A673 (cell line): ENCODE data around the gene PHLDA3. TPM values are rescaled to one million over a fixed set of nuclear protein-coding genes. Genes with fewer than 3 reads are reported as not detected.

ENCODE experiments used
- Bru-seq: library from RNA; stranded (reverse); fragments of 400-500 nt; gene quantifications from one replicate; lab custom pipeline; 2021; lab: Mats Ljungman, UMichigan
- BruChase-seq, 2 experiments: library from RNA; stranded (reverse); fragments of 400-500 nt; gene quantifications; one replicate each; lab custom pipeline; 2021; lab: Mats Ljungman, UMichigan
- BruUV-seq: library from RNA; stranded (reverse); fragments of 400-500 nt; replicated peaks from 2 replicates; lab custom pipeline; 2021; lab: Mats Ljungman, UMichigan
- CTCF ChIA-PET: fragments of 300-600 bp; sonication (Branson Sonifier 250); formaldehyde crosslinking; loops from one replicate; lab custom pipeline; 2022; ENCODE audit warnings: antibody characterized with exemption; lab: Charles Lee
- POLR2A ChIA-PET: fragments of 300-600 bp; sonication (Branson Sonifier 250); formaldehyde crosslinking; loops from one replicate; lab custom pipeline; 2022; ENCODE audit warnings: antibody characterized with exemption; ENCODE audit not compliant: low non-redundant PET; lab: Charles Lee
- DNase-seq: peaks from one replicate; pipeline ENCODE4 v3.0.0-alpha.2; 2015; ENCODE audit warnings: low spot score
- H3K27ac ChIP-seq: fragments of 200-600 bp; sonication (generic); 2 replicates; pipeline ENCODE4 v1.5.1; 2016; ENCODE audit warnings: mixed run types, low read depth, mild to moderate bottlenecking, mixed read lengths, antibody characterized with exemption, low read length; ENCODE audit not compliant: poor library complexity, severe bottlenecking
- H3K27me3 ChIP-seq: fragments of 200-600 bp; sonication (generic); replicated peaks from 2 replicates; pipeline ENCODE4 v1.6.1; 2017; ENCODE audit warnings: mixed run types, low read depth, mild to moderate bottlenecking, mixed read lengths, antibody characterized with exemption, low read length; ENCODE audit not compliant: insufficient read depth, poor library complexity
- H3K36me3 ChIP-seq: fragments of 200-600 bp; sonication (generic); 2 replicates; pipeline ENCODE4 v1.6.1; 2016; ENCODE audit warnings: mixed run types, mild to moderate bottlenecking, mixed read lengths, antibody characterized with exemption, low read length; ENCODE audit not compliant: insufficient read depth, poor library complexity, severe bottlenecking
- H3K4me1 ChIP-seq: fragments of 200-600 bp; sonication (generic); 2 replicates; pipeline ENCODE4 v1.6.1; 2017; ENCODE audit warnings: mixed run types, mild to moderate bottlenecking, mixed read lengths, antibody characterized with exemption, low read length; ENCODE audit not compliant: insufficient read depth, poor library complexity, severe bottlenecking
- H3K4me3 ChIP-seq: fragments of 200-600 bp; sonication (generic); 2 replicates; pipeline ENCODE4 v1.5.1; 2016; ENCODE audit warnings: low read depth, mixed run types, mild to moderate bottlenecking, mixed read lengths, low read length; ENCODE audit not compliant: poor library complexity, severe bottlenecking
- H3K9me3 ChIP-seq: fragments of 200-600 bp; sonication (generic); 2 replicates; pipeline ENCODE4 v1.6.1; 2016; ENCODE audit warnings: mixed run types, low read depth, mild to moderate bottlenecking, mixed read lengths, antibody characterized with exemption, low read length; ENCODE audit not compliant: poor library complexity, severe bottlenecking
- CTCF ChIP-seq: fragments of 300-800, 200-600 bp; sonication (generic); conservative IDR thresholded peaks from 2 replicates; pipeline ENCODE4 v1.5.1; 2017; ENCODE audit warnings: low read depth, mild to moderate bottlenecking, antibody characterized with exemption, low read length, moderate library complexity, mixed read lengths
- EZH2 ChIP-seq: fragments of 200-600 bp; sonication (generic); IDR thresholded peaks from 2 replicates; pipeline ENCODE4 v1.6.1; 2017; ENCODE audit warnings: borderline replicate concordance, low read depth, mild to moderate bottlenecking, mixed read lengths, antibody characterized with exemption, low read length; ENCODE audit not compliant: poor library complexity, severe bottlenecking
- intact Hi-C: fragments of 100-400 bp; cut with micrococcal nuclease; formaldehyde crosslinking; loops from one replicate; pipeline ENCODE4 v1.10.0; 2022; ENCODE audit not compliant: unreplicated experiment
- long read RNA-seq: library from polyadenylated mRNA; stranded (forward); transcript quantifications from one replicate; pipeline ENCODE4 v2.0.0, GENCODE V29; 2022
- total RNA-seq: library from RNA; stranded (reverse); gene quantifications from 2 replicates; pipeline ENCODE4 v1.2.3, GENCODE V29; 2021

The PHLDA3 gene
- total RNA-seq (23.9 and 24.1 TPM in 2 replicates), Bru-seq, nascent RNA (percentile 56 among the genes with signal in this experiment), BruChase-seq, experiment 1, labeled RNA remaining after a 2-hour chase (percentile 62 among the genes with signal in this experiment), BruChase-seq, experiment 2, labeled RNA remaining after a 6-hour chase (percentile 64 among the genes with signal in this experiment)
- long read RNA-seq, transcript PHLDA3-202 (2 exons, 2,640 nt) = major isoform, 61 of 62 reads
- long read RNA-seq, partial matches to known transcripts = 0 of 62 reads
- long read RNA-seq, other reads (novel, unspliced or antisense) = 1 of 62 reads

DNA sequence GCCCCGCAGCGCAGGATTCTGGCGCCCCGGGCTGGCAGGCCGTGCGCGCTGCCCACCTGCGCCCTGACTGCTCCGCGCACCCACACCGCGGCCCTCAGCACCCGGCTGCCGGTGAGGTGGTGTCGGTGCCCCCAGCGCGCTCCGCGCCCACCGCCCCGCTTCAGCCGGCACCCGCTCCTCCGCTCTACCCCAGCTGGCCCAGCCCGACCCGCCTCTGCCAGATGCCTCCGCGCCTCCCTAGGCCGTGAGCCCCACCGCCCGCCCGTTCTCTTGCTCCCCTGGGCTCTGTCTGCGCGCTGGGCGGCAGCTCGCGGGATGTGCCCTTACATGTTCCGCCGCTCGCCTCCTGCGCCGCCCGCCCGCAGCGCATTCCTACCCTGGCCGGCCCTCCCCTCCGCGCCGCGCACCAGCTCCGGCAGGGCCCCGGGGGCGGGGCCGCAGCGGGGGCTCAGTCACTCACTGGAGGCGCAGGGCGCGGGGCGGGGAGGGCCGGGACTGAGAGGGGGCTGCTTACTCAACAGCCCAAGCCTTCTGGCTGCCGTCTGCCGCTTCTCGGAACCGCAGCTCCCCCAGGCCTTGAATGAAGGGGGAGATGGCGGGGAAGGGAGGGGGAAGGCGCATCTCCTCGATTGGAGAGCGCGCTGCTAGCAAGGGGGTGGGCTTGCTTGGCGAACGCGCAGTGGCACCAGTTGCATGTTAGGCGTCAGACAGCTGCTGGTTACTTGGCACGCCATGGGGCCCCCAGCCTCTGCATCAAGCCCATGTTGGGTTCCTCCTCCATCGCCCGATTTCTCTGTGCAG is at the start of gene PHLDA3:
PHLDA3 (minus strand) TSS at position 345 of the 801 bp plus-strand sequence. CDS start 402 bp downstream, outside the sequence.
- TF ChIP-seq CTCF = no peak
- TF ChIP-seq EZH2 = no peak
- DNase-seq = peak; percentile 95
- BruUV-seq = no TSS peak
- no peaks in the 10 kb centered on the region for H3K27me3 ChIP-seq
- ChIA-PET POLR2A (no interaction called here), CTCF (interaction anchor here (0.6 to 2.0 kb wide), 7 partner anchors 11 to 215 kb away, joined by 3 to 21 read pairs (median 6); no protein-coding TSS in a partner anchor)
- H3K27ac ChIP-seq = peak within 1 kb of the TSS; percentile 93
- H3K4me1 ChIP-seq = peaks cover 21% of the 10 kb centered on the region
- H3K36me3 ChIP-seq = peaks cover 15% of the 10 kb centered on the region
- H3K9me3 ChIP-seq = no peaks in the 10 kb centered on the region
- intact Hi-C loops = no loop called here
- H3K4me3 ChIP-seq = peak within 1 kb of the TSS; percentile 76

DNA sequence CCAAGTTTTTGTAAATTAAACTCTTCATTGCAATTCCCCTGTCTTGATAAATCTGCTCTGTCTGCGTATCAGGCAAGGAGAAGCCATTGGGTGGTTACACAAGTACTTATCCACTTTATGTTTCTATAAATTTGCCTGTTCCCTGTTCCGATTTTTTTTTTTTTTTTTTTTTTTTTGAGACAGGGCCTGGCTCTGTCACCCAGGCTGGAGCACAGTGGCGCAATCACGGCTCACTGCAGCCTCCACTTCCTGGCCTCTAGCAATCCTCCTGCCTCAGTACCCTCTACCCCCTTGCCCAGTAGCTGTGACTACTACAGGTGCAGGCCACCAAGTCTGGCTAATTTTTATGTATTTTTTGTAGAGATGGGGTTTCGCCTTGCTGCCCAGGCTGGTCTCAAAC is 49.1 kb upstream of the PHLDA3 start:
- no peaks in the 10 kb centered on the region for H3K27me3 ChIP-seq
- no TSS peak for BruUV-seq
- no peaks in the 10 kb centered on the region for H3K9me3 ChIP-seq
- TF ChIP-seq EZH2 (no peak), CTCF (no peak)
- peak; percentile 41 for DNase-seq
- no peak overlapping the region for H3K4me3 ChIP-seq
- ChIA-PET POLR2A (no interaction called here), CTCF (no interaction called here)
- peaks cover 45% of the 10 kb centered on the region for H3K4me1 ChIP-seq
- intact Hi-C loops = no loop called here
- H3K36me3 ChIP-seq = no peaks in the 10 kb centered on the region
- H3K27ac ChIP-seq = peak overlapping the region; percentile 92

GRCh38 chr1:201517631-201518030 is 48.6 kb upstream of the PHLDA3 start:
- BruUV-seq = no TSS peak
- Histone ChIP-seq H3K27me3 (no peaks in the 10 kb centered on the region), H3K4me1 (peaks cover 47% of the 10 kb centered on the region), H3K27ac (peak overlapping the region; percentile 92), H3K9me3 (no peaks in the 10 kb centered on the region), H3K36me3 (no peaks in the 10 kb centered on the region), H3K4me3 (no peak overlapping the region)
- intact Hi-C loops = no loop called here
- peak; percentile 69 for DNase-seq
- TF ChIP-seq EZH2 (no peak), CTCF (no peak)
- POLR2A ChIA-PET = no interaction called here
- CTCF ChIA-PET = no interaction called here
